ACC112 (cell line): Measurements from ENCODE around the gene LAMA1.

ENCODE experiments used
- H2AFZ ChIP-seq: fragments of 200-600 bp; sonication (generic); one replicate; pipeline ENCODE4 v1.6.0; 2017; ENCODE audit warnings: antibody characterized with exemption, low read length; ENCODE audit not compliant: unreplicated experiment
- H3K27ac ChIP-seq: fragments of 200-600 bp; sonication (generic); 2 replicates; pipeline ENCODE4 v1.5.1; 2014; ENCODE audit warnings: low read depth, mild to moderate bottlenecking, antibody characterized with exemption, low read length, moderate library complexity
- H3K27me3 ChIP-seq: fragments of 200-600 bp; sonication (generic); 2 replicates; pipeline ENCODE4 v1.6.1; 2014; ENCODE audit warnings: mild to moderate bottlenecking, antibody characterized with exemption, low read length, moderate library complexity, mixed read lengths; ENCODE audit not compliant: insufficient read depth
- H3K36me3 ChIP-seq: fragments of 200-600 bp; sonication (generic); 2 replicates; pipeline ENCODE4 v1.6.1; 2016; ENCODE audit warnings: mild to moderate bottlenecking, antibody characterized with exemption, low read length, moderate library complexity, mixed read lengths; ENCODE audit not compliant: insufficient read depth
- H3K4me1 ChIP-seq: fragments of 200-600 bp; sonication (generic); one replicate; pipeline ENCODE4 v1.6.1; 2016; ENCODE audit warnings: low read length, mixed read lengths; ENCODE audit not compliant: insufficient read depth, unreplicated experiment, control insufficient read depth
- H3K4me3 ChIP-seq: fragments of 200-600 bp; sonication (generic); 2 replicates; pipeline ENCODE4 v1.5.1; 2014; ENCODE audit warnings: mild to moderate bottlenecking, low read depth, low read length
- H3K79me2 ChIP-seq: fragments of 200-600 bp; sonication (generic); one replicate; pipeline ENCODE4 v1.6.0; 2016; ENCODE audit warnings: low read length; ENCODE audit not compliant: control insufficient read depth, unreplicated experiment, insufficient read depth

Gene LAMA1

GRCh38 chr18:6994771-6995430 lies 122.7 kb downstream of the LAMA1 start:
- Histone ChIP-seq H3K4me3 (no peak overlapping the region), H3K27me3 (no peaks in the 10 kb centered on the region), H2AFZ (no peak overlapping the region)

GRCh38 chr18:6994056-6994770 lies 123.4 kb downstream of the LAMA1 start:
- no peaks in the 10 kb centered on the region for H3K4me1 ChIP-seq
- H3K36me3 ChIP-seq, result peaks cover 20% of the 10 kb centered on the region; the same call in 1 of the 2 replicates
- no peak overlapping the region for H3K4me3 ChIP-seq
- no peak overlapping the region for H3K27ac ChIP-seq
- no peaks in the 10 kb centered on the region for H3K27me3 ChIP-seq
- H2AFZ ChIP-seq, result no peak overlapping the region
- no peaks in the 10 kb centered on the region for H3K79me2 ChIP-seq

More at GRCh38 chr18:6994771-6995430, 122.7 kb downstream of the LAMA1 start:
- no peaks in the 10 kb centered on the region for H3K4me1 ChIP-seq
- H3K36me3 ChIP-seq, result peaks cover 20% of the 10 kb centered on the region; the same call in 1 of the 2 replicates
- no peak overlapping the region for H3K27ac ChIP-seq
- H3K79me2 ChIP-seq, result no peaks in the 10 kb centered on the region

GRCh38 chr18:6992761-6993160 lies 124.8 kb downstream of the LAMA1 start:
- no peak overlapping the region for H3K27ac ChIP-seq
- no peak overlapping the region for H2AFZ ChIP-seq
- H3K4me3 ChIP-seq, result no peak overlapping the region

GRCh38 chr18:6983366-6983765 lies 134.2 kb downstream of the LAMA1 start:
- no peak overlapping the region for H3K4me3 ChIP-seq
- H3K4me1 ChIP-seq, result no peaks in the 10 kb centered on the region
- no peaks in the 10 kb centered on the region for H3K27me3 ChIP-seq
- no peak overlapping the region for H2AFZ ChIP-seq
- H3K36me3 ChIP-seq, result peaks cover 16% of the 10 kb centered on the region; the same call in 1 of the 2 replicates
- H3K79me2 ChIP-seq, result no peaks in the 10 kb centered on the region
- H3K27ac ChIP-seq, result no peak overlapping the region

More at GRCh38 chr18:6992761-6993160, 124.8 kb downstream of the LAMA1 start:
- Histone ChIP-seq H3K79me2 (no peaks in the 10 kb centered on the region), H3K4me1 (no peaks in the 10 kb centered on the region), H3K36me3 (peaks cover 20% of the 10 kb centered on the region; the same call in 1 of the 2 replicates), H3K27me3 (no peaks in the 10 kb centered on the region)

- Histone ChIP-seq H3K4me3 (no peak overlapping the region), H2AFZ (no peak overlapping the region), H3K27ac (no peak overlapping the region), H3K4me1 (no peaks in the 10 kb centered on the region), H3K36me3 (peaks cover 22% of the 10 kb centered on the region; the same call in 1 of the 2 replicates), H3K79me2 (no peaks in the 10 kb centered on the region), H3K27me3 (no peaks in the 10 kb centered on the region)
These were observed 135.2 kb downstream of the LAMA1 start for GRCh38 chr18:6982398-6982797.

- no peaks in the 10 kb centered on the region for H3K4me1 ChIP-seq
- H3K27me3 ChIP-seq, result no peaks in the 10 kb centered on the region
- H3K79me2 ChIP-seq, result no peaks in the 10 kb centered on the region
- H3K27ac ChIP-seq, result no peak overlapping the region
- H3K4me3 ChIP-seq, result no peak overlapping the region
- H2AFZ ChIP-seq, result no peak overlapping the region
- H3K36me3 ChIP-seq, result peaks cover 28% of the 10 kb centered on the region; the same call in 1 of the 2 replicates
These were observed 137.2 kb downstream of the LAMA1 start for GRCh38 chr18:6980363-6980762.

GRCh38 chr18:6979954-6980353 lies 137.6 kb downstream of the LAMA1 start:
- peaks cover 27% of the 10 kb centered on the region; the same call in 1 of the 2 replicates for H3K36me3 ChIP-seq
- H3K27me3 ChIP-seq, result no peaks in the 10 kb centered on the region
- H3K4me3 ChIP-seq, result no peak overlapping the region
- H3K79me2 ChIP-seq, result no peaks in the 10 kb centered on the region
- no peaks in the 10 kb centered on the region for H3K4me1 ChIP-seq
- no peak overlapping the region for H2AFZ ChIP-seq
- no peak overlapping the region for H3K27ac ChIP-seq

GRCh38 chr18:6976935-6977334 lies 140.7 kb downstream of the LAMA1 start:
- no peaks in the 10 kb centered on the region for H3K79me2 ChIP-seq
- H2AFZ ChIP-seq, result no peak overlapping the region
- H3K27me3 ChIP-seq, result no peaks in the 10 kb centered on the region
- no peaks in the 10 kb centered on the region for H3K4me1 ChIP-seq
- peaks cover 21% of the 10 kb centered on the region; the same call in 1 of the 2 replicates for H3K36me3 ChIP-seq
- no peak overlapping the region for H3K27ac ChIP-seq
- H3K4me3 ChIP-seq, result no peak overlapping the region

GRCh38 chr18:6975084-6975483 lies 142.5 kb downstream of the LAMA1 start:
- H2AFZ ChIP-seq, result no peak overlapping the region
- peaks cover 23% of the 10 kb centered on the region for H3K36me3 ChIP-seq
- H3K4me3 ChIP-seq, result no peak overlapping the region
- no peak overlapping the region for H3K27ac ChIP-seq
- no peaks in the 10 kb centered on the region for H3K4me1 ChIP-seq
- H3K27me3 ChIP-seq, result no peaks in the 10 kb centered on the region
- H3K79me2 ChIP-seq, result no peaks in the 10 kb centered on the region

GRCh38 chr18:6971823-6972478 lies 145.6 kb downstream of the LAMA1 start:
- no peaks in the 10 kb centered on the region for H3K27me3 ChIP-seq
- no peaks in the 10 kb centered on the region for H3K79me2 ChIP-seq
- H3K36me3 ChIP-seq, result peaks cover 20% of the 10 kb centered on the region
- no peaks in the 10 kb centered on the region for H3K4me1 ChIP-seq
- no peak overlapping the region for H3K4me3 ChIP-seq
- no peak overlapping the region for H2AFZ ChIP-seq
- no peak overlapping the region for H3K27ac ChIP-seq
